Gastrocnemius medialis (tissue), 4 donors: ENCODE measurements around the gene PTDSS2. TPM values are rescaled to one million over a fixed set of nuclear protein-coding genes. Genes with fewer than 3 reads are reported as not detected.

ENCODE experiments used
- ATAC-seq, 2 donors: fragments of 150-250 bp; one replicate each; pipeline ENCODE4 v1.9.1; 2016
- DNase-seq, 2 donors: peaks; one replicate each; pipeline ENCODE4 v3.0.0-alpha.2; 2019
- H3K27ac ChIP-seq, 4 donors: fragments of 200-600 bp; sonication (generic); 1 replicate in 1 of 4; 2 replicates in 3 of 4; pipeline ENCODE4 v1.5.1; 2016 to 2018; ENCODE audit warnings: mild to moderate bottlenecking in 2 of 4, moderate library complexity in 1 of 4
- H3K27me3 ChIP-seq, 3 donors: fragments of 200-600 bp; sonication (generic) in 2 of 3; 1 replicate in 1 of 3; 2 replicates in 2 of 3; pipeline versions ENCODE4 v1.5.1 to v1.6.0; 2016 to 2019; ENCODE audit warnings: mild to moderate bottlenecking in 1 of 3, moderate library complexity in 1 of 3
- H3K36me3 ChIP-seq, 2 donors: fragments of 200-600 bp; sonication (generic) in 1 of 2; one replicate each; pipeline ENCODE4 v1.5.1; 2017 to 2018
- H3K4me1 ChIP-seq, 2 donors: fragments of 200-600 bp; sonication (generic) in 1 of 2; one replicate each; pipeline ENCODE4 v1.5.1; 2016 to 2017; ENCODE audit warnings: mild to moderate bottlenecking in 2 of 2
- H3K4me3 ChIP-seq, 4 donors: fragments of 200-600 bp; sonication (generic) in 3 of 4; 1 replicate in 1 of 4; 2 replicates in 3 of 4; pipeline ENCODE4 v1.5.1; 2016 to 2019; ENCODE audit warnings: mild to moderate bottlenecking in 2 of 4
- H3K9me3 ChIP-seq, 3 donors: fragments of 200-600 bp; sonication (generic) in 2 of 3; 1 replicate in 1 of 3; 2 replicates in 2 of 3; pipeline ENCODE4 v1.5.1; 2016 to 2019
- CTCF ChIP-seq, 5 experiments: fragments of 450-650 bp in 3 of 5; fragments of 200-600 bp in 2 of 5; sonication (generic) in 2 of 5; IDR thresholded peaks in 4 of 5; conservative IDR thresholded peaks in 1 of 5; 1 replicate in 4 of 5; 2 replicates in 1 of 5; pipeline ENCODE4 v1.5.1; 2016 to 2019; ENCODE audit warnings: antibody characterized with exemption in 5 of 5, mild to moderate bottlenecking in 3 of 5, moderate library complexity in 3 of 5
- POLR2A ChIP-seq, 2 donors: fragments of 450-650 bp; IDR thresholded peaks; one replicate each; pipeline ENCODE4 v1.6.1; 2017; ENCODE audit warnings: antibody characterized with exemption in 2 of 2, mild to moderate bottlenecking in 2 of 2, moderate library complexity in 2 of 2
- in situ Hi-C, 4 donors: fragments of 200-750 bp; cut with MboI; loops; one replicate each; pipeline versions ENCODE4 v1.15.0 to v1.8.0; 2017; ENCODE audit warnings: low sequenced_read_pairs in 4 of 4
- intact Hi-C: fragments of 100-400 bp; cut with DNase I; formaldehyde crosslinking; loops from one replicate; pipeline ENCODE4 v1.15.1; 2023; ENCODE audit warnings: low total_unique reads
- total RNA-seq, 4 donors: library from RNA; depleted of rRNA; stranded (reverse); fragments of >200 nt; gene quantifications; one replicate each; pipeline versions ENCODE4 v1.1.0 to v1.2.3, GENCODE V29; 2016

PTDSS2 gene
- total RNA-seq, 4 donors from 2014 or later = 21.7 to 31.5 (median 23.7) TPM

GRCh38 chr11:441043-441417 lies 9.0 kb upstream of the PTDSS2 start:
- no peaks in the 10 kb centered on the region for H3K36me3 ChIP-seq
- ATAC-seq (no peak), DNase-seq (no peak)
- no peak overlapping the region for H3K27ac ChIP-seq
- TF ChIP-seq CTCF (IDR thresholded peaks at IDR 0.05 in 4 of 5, conservative IDR thresholded peaks at IDR 0.05 in 1 of 5) = no peak
- no peak for TF ChIP-seq POLR2A (IDR thresholded peaks at IDR 0.05)
- in situ Hi-C loops (no loop called here), intact Hi-C loops (loop anchor here (10.0 kb wide), 1 partner anchor 236 kb away; the partner anchor contains the start of genes BET1L and RIC8A)
- no peaks in the 10 kb centered on the region for H3K9me3 ChIP-seq
- no peak overlapping the region for H3K4me3 ChIP-seq
- H3K27me3 ChIP-seq = peaks cover 23 to 38% (median 36%) of the 10 kb centered on the region in 3 donors
- H3K4me1 ChIP-seq = no peaks in the 10 kb centered on the region

- Histone ChIP-seq H3K4me3 (no peak within 1 kb of the TSS), H3K27ac (no peak within 1 kb of the TSS), H3K27me3 (peaks cover 23 to 38% (median 36%) of the 10 kb centered on the region in 3 donors), H3K9me3 (no peaks in the 10 kb centered on the region), H3K4me1 (no peaks in the 10 kb centered on the region), H3K36me3 (no peaks in the 10 kb centered on the region)
- no peak for DNase-seq
- intact Hi-C loops (loop anchor here (10.0 kb wide), 1 partner anchor 237 kb away; the partner anchor contains the start of genes BET1L and RIC8A), in situ Hi-C loops (no loop called here)
- ATAC-seq = no peak
- TF ChIP-seq POLR2A (IDR thresholded peaks at IDR 0.05) = no peak
- TF ChIP-seq CTCF (IDR thresholded peaks at IDR 0.05 in 4 of 5, conservative IDR thresholded peaks at IDR 0.05 in 1 of 5) = no peak
Measured at GRCh38 chr11:441418-442274, 8.4 kb upstream of the PTDSS2 start, which contains the start of gene ANO9. Gene ANO9, minus strand, starts transcription at chr11:442011. Its CDS starts 85 bp downstream, at chr11:441926.

GRCh38 chr11:442611-443081 lies 7.4 kb upstream of the PTDSS2 start:
- no peaks in the 10 kb centered on the region for H3K9me3 ChIP-seq
- no peak overlapping the region for H3K27ac ChIP-seq
- in situ Hi-C loops = no loop called here
- TF ChIP-seq CTCF (IDR thresholded peaks at IDR 0.05 in 4 of 5, conservative IDR thresholded peaks at IDR 0.05 in 1 of 5) (no peak), POLR2A (IDR thresholded peaks at IDR 0.05) (no peak)
- intact Hi-C loops = loop anchor here (10.0 kb wide), 1 partner anchor 238 kb away; the partner anchor contains the start of genes BET1L and RIC8A
- ATAC-seq (no peak), DNase-seq (no peak)
- peaks cover 23 to 38% (median 33%) of the 10 kb centered on the region in 3 donors for H3K27me3 ChIP-seq
- H3K4me1 ChIP-seq = no peaks in the 10 kb centered on the region
- H3K4me3 ChIP-seq = no peak overlapping the region
- H3K36me3 ChIP-seq = no peaks in the 10 kb centered on the region

GRCh38 chr11:443542-444199 lies 6.4 kb upstream of the PTDSS2 start:
- intact Hi-C loops (loop anchor here (10.0 kb wide), 1 partner anchor 239 kb away; the partner anchor contains the start of genes BET1L and RIC8A), in situ Hi-C loops (no loop called here)
- H3K27ac ChIP-seq = no peak overlapping the region
- DNase-seq = no peak
- no peaks in the 10 kb centered on the region for H3K36me3 ChIP-seq
- H3K9me3 ChIP-seq = no peaks in the 10 kb centered on the region
- peaks cover 4% of the 10 kb centered on the region in 2 donors for H3K4me1 ChIP-seq
- peaks cover 23 to 38% (median 33%) of the 10 kb centered on the region in 3 donors for H3K27me3 ChIP-seq
- no peak overlapping the region for H3K4me3 ChIP-seq
- no peak for ATAC-seq
- TF ChIP-seq POLR2A (IDR thresholded peaks at IDR 0.05) (no peak), CTCF (IDR thresholded peaks at IDR 0.05 in 4 of 5, conservative IDR thresholded peaks at IDR 0.05 in 1 of 5) (no peak)
